Ovary (tissue), 1 donor: ENCODE results near the gene ZNF846.

ENCODE experiments used
- EP300 ChIP-seq: sonication (generic); formaldehyde crosslinking; IDR thresholded peaks from one replicate; pipeline ENCODE4 v1.6.1; 2017; ENCODE audit warnings: antibody characterized with exemption
- POLR2A ChIP-seq: fragments of 450-650 bp; IDR thresholded peaks from one replicate; pipeline ENCODE4 v1.6.1; 2017; ENCODE audit warnings: antibody characterized with exemption, mild to moderate bottlenecking, moderate library complexity

DNA sequence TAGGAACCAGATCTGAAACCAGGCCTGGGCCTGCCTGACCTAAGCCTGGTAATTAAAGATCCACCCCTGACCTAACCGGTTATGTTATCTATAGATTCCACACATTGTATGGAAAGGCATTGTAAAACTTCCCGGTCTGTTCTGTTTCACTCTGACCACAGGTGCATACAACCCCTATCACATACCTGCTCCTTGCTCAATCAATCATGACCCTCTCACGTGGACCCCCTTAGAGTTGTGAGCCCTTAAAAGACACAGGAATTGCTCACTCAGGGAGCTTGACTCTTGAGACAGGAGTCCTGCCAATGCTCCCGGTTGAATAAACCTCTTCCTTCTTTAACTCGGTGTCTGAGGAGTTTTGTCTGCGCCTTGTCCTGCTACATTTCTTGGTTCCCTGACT lies 66.4 kb downstream of the ZNF846 start:
- TF ChIP-seq POLR2A = no peak
- no peak for TF ChIP-seq EP300
